Daoy (cell line): ENCODE data around the gene ZNF335. TPM values are rescaled to one million over a fixed set of nuclear protein-coding genes. Genes with fewer than 3 reads are reported as not detected.

ENCODE experiments used
- DNase-seq: peaks from one replicate; pipeline ENCODE4 v3.0.0-alpha.2; 2015; ENCODE audit warnings: low read depth
- total RNA-seq: library from RNA; depleted of rRNA; stranded (reverse); fragments of >200 nt; shearing (Covaris generic); gene quantifications from 2 replicates; pipeline ENCODE4 v1.2.3, GENCODE V29; 2014; rRNA removed

The ZNF335 gene
- total RNA-seq, result 9.5 and 12.1 TPM in 2 replicates

- peak; percentile 96 for DNase-seq
Measured at GRCh38 chr20:45971675-45972499, at the start of gene ZNF335. Gene ZNF335 (minus strand): TSS chr20:45972203. CDS start chr20:45971410, 793 bp downstream.

GRCh38 chr20:46020555-46020954 is 48.6 kb upstream of the ZNF335 start:
- no peak for DNase-seq

- no peak for DNase-seq
Measured at GRCh38 chr20:46018611-46019010, 46.6 kb upstream of the ZNF335 start.

GRCh38 chr20:46018112-46018511 is 46.1 kb upstream of the ZNF335 start:
- DNase-seq, result no peak

- no peak for DNase-seq
Measured at GRCh38 chr20:46017272-46017671, 45.3 kb upstream of the ZNF335 start.

- DNase-seq, result no peak
Measured at GRCh38 chr20:46014517-46015396, 42.8 kb upstream of the ZNF335 start.

- peak; percentile 67 for DNase-seq
Measured at GRCh38 chr20:46013829-46014516, 42.0 kb upstream of the ZNF335 start.

GRCh38 chr20:46013322-46013828 is 41.4 kb upstream of the ZNF335 start:
- no peak for DNase-seq

GRCh38 chr20:46012921-46013320 is 40.9 kb upstream of the ZNF335 start:
- DNase-seq, result no peak

GRCh38 chr20:46011631-46012482 is 39.9 kb upstream of the ZNF335 start:
- peak; percentile 41 for DNase-seq

GRCh38 chr20:46010491-46011391 is 38.7 kb upstream of the ZNF335 start:
- no peak for DNase-seq

GRCh38 chr20:46009816-46010215 is 37.8 kb upstream of the ZNF335 start:
- no peak for DNase-seq

GRCh38 chr20:46007671-46008070 is 35.7 kb upstream of the ZNF335 start:
- DNase-seq, result no peak

GRCh38 chr20:46006964-46007363 is 35.0 kb upstream of the ZNF335 start:
- no peak for DNase-seq

GRCh38 chr20:46006022-46006705 is 34.2 kb upstream of the ZNF335 start:
- DNase-seq, result no peak

- peak; percentile 35 for DNase-seq
Measured at GRCh38 chr20:46004889-46005473, 33.0 kb upstream of the ZNF335 start.

- DNase-seq, result no peak
Measured at GRCh38 chr20:46004187-46004586, 32.2 kb upstream of the ZNF335 start.

GRCh38 chr20:46002008-46002407 is 30.0 kb upstream of the ZNF335 start:
- no peak for DNase-seq

GRCh38 chr20:46001498-46001897 is 29.5 kb upstream of the ZNF335 start:
- no peak for DNase-seq
